ENCODE measurements around the gene SHANK1.
"Not testable (repeated sequence)": the region's sequence is repeated elsewhere in the genome, so short reads cannot be mapped to it uniquely, and the experiment has no call there.

DNA sequence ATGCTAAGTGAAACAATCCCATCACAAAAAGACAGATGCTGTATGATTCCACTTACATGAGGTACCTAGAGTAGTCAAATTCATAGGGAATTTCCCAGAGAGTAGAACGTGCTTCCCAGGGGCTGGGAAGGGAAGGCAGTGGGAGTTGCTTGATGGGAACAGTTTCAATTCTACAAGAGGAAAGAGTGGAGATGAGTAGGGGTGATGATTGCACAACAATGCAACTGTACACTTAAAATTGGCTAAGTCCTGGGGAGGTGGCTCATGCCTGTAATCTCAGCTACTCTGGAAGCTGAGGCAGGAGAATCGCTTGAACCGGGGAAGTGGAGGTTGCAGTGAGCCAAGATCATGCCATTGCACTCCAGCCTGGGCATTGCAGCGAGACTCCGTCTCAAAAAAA lies 101.2 kb downstream of the SHANK1 start:
- TF ChIP-seq SPI1, POLR2AphosphoS5, POLR2A, TAF1 (IDR thresholded peaks at IDR 0.05; ENCODE audit: low read depth, low read length): not testable (repeated sequence)

Data from GM12891 (cell line).